Adrenal gland (tissue), 12 donors: Measurements from ENCODE around the gene NMU. TPM values are rescaled to one million over a fixed set of nuclear protein-coding genes. Genes with fewer than 3 reads are reported as not detected.

Experiments used
- DNase-seq, 7 donors: peaks; one replicate each; pipeline ENCODE4 v3.0.0-alpha.2; 2019 to 2020
- H3K27ac ChIP-seq, 5 donors: fragments of 200-600 bp; sonication (generic) in 4 of 5; 1 replicate in 3 of 5; 2 replicates in 2 of 5; pipeline versions ENCODE4 v1.5.1 to v1.8.0; 2016 to 2020; ENCODE audit warnings: mild to moderate bottlenecking in 1 of 5
- H3K27me3 ChIP-seq: fragments of 200-600 bp; 2 replicates; pipeline ENCODE4 v1.8.0; 2021
- H3K36me3 ChIP-seq, 2 donors: fragments of 200-600 bp; replicated peaks in 1 of 2; 1 replicate in 1 of 2; 2 replicates in 1 of 2; pipeline versions ENCODE4 v1.5.1 to v1.8.0; 2018 to 2022
- H3K4me1 ChIP-seq, 2 donors: fragments of 200-600 bp; replicated peaks in 1 of 2; 1 replicate in 1 of 2; 2 replicates in 1 of 2; pipeline versions ENCODE4 v1.5.1 to v1.8.0; 2018 to 2021
- H3K4me3 ChIP-seq, 4 donors: fragments of 200-600 bp; sonication (generic) in 3 of 4; one replicate each; pipeline ENCODE4 v1.5.1; 2016 to 2018
- H3K9me3 ChIP-seq, 3 donors: fragments of 200-600 bp; sonication (generic) in 1 of 3; replicated peaks in 1 of 3; 1 replicate in 2 of 3; 2 replicates in 1 of 3; pipeline versions ENCODE4 v1.5.1 to v1.8.0; 2016 to 2021
- POLR2A ChIP-seq, 2 donors: fragments of 450-650 bp; IDR thresholded peaks; one replicate each; pipeline ENCODE4 v1.6.1; 2017; ENCODE audit warnings: antibody characterized with exemption in 2 of 2, mild to moderate bottlenecking in 2 of 2, moderate library complexity in 1 of 2
- WGBS, 4 donors: extraction: QIAGEN DNeasy Blood & Tissue Kit in 2 of 4; methylation state at CpG; one replicate each; pipeline versions ENCODE4 v1.1.5 to v1.1.7; 2013 to 2017; 5-methylcytosine and 5-hydroxymethylcytosine counted together
- intact Hi-C, 2 donors: fragments of 100-400 bp; cut with DNase I; formaldehyde crosslinking; loops; one replicate each; pipeline versions ENCODE4 v1.14.1 to v1.15.0; 2022 to 2023
- polyA plus RNA-seq, 3 donors: library from polyadenylated mRNA; stranded (reverse); fragments of 200-250 nt in 2 of 3; fragments of 350-450 nt in 1 of 3; fragmentation: Illumina TruSeq in 1 of 3; extraction: RNeasy Lipid Tissue Mini Kit (QIAGEN cat#74804) in 1 of 3; gene quantifications; one replicate each; pipeline ENCODE4 v1.2.3, GENCODE V29; 2013 to 2014
- total RNA-seq, 9 donors: library from RNA; depleted of rRNA in 4 of 9; stranded (reverse); fragments of >200 nt in 4 of 9; fragments of 120-200 nt in 1 of 9; fragmentation: NEBNext Ultra II Directional in 1 of 9; extraction: Animal tissue kit (Norgen Biotek cat#: 25700) in 1 of 9; gene quantifications; one replicate each; pipeline versions ENCODE4 v1.1.0 to v1.2.4, GENCODE V29; 2013 to 2023
- TF ChIP-seq, protein P1 (sequence below), 6 experiments: fragments of 450-650 bp in 4 of 6; fragments of 200-600 bp in 2 of 6; sonication (generic) in 1 of 6; IDR thresholded peaks; 1 replicate in 5 of 6; 2 replicates in 1 of 6; pipeline versions ENCODE4 v1.5.1 to v1.8.0; 2016 to 2021; ENCODE audit warnings: antibody characterized with exemption in 6 of 6, mild to moderate bottlenecking in 2 of 6, moderate library complexity in 1 of 6
- donor health status: healthy with polysubstance abuse.
- donor health status: Bipolar disorder and iron deficiency.
- donor health status: DM: yes; HTN: yes; CAD: no.
- donor health status: DM: no; HTN: no; CAD: no.
- donor health status: DM: no; HTN: no; CAD: no.
- donor health status: DM: yes; HTN: yes; CAD: no.

Gene NMU
- total and polyA plus RNA-seq, 12 donors: 0.24 to 0.99 (median 0.39) TPM; not detected in 7

GRCh38 chr4:55610381-55610780, 25.7 kb downstream of the NMU start:
- intact Hi-C loops: no loop called here
- no peaks in the 10 kb centered on the region for H3K9me3 ChIP-seq
- no peak for TF ChIP-seq POLR2A (IDR thresholded peaks at IDR 0.05)
- TF ChIP-seq, protein P1, sequence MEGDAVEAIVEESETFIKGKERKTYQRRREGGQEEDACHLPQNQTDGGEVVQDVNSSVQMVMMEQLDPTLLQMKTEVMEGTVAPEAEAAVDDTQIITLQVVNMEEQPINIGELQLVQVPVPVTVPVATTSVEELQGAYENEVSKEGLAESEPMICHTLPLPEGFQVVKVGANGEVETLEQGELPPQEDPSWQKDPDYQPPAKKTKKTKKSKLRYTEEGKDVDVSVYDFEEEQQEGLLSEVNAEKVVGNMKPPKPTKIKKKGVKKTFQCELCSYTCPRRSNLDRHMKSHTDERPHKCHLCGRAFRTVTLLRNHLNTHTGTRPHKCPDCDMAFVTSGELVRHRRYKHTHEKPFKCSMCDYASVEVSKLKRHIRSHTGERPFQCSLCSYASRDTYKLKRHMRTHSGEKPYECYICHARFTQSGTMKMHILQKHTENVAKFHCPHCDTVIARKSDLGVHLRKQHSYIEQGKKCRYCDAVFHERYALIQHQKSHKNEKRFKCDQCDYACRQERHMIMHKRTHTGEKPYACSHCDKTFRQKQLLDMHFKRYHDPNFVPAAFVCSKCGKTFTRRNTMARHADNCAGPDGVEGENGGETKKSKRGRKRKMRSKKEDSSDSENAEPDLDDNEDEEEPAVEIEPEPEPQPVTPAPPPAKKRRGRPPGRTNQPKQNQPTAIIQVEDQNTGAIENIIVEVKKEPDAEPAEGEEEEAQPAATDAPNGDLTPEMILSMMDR (IDR thresholded peaks at IDR 0.05): no peak
- no peaks in the 10 kb centered on the region for H3K36me3 ChIP-seq
- H3K4me3 ChIP-seq: no peak overlapping the region
- H3K4me1 ChIP-seq: no peaks in the 10 kb centered on the region
- H3K27ac ChIP-seq: no peak overlapping the region
- DNase-seq: no peak
- WGBS, 4 donors: 81 to 91% (median 85%) methylated on average over 2 of the region's 2 CpGs
- H3K27me3 ChIP-seq: no peaks in the 10 kb centered on the region

- 75 to 80% (median 77%) methylated on average over 6 of the region's 6 CpGs for WGBS, 4 donors
- intact Hi-C loops: no loop called here
- no peak overlapping the region for H3K27ac ChIP-seq
These were observed 26.7 kb downstream of the NMU start for GRCh38 chr4:55609393-55609866.

DNA sequence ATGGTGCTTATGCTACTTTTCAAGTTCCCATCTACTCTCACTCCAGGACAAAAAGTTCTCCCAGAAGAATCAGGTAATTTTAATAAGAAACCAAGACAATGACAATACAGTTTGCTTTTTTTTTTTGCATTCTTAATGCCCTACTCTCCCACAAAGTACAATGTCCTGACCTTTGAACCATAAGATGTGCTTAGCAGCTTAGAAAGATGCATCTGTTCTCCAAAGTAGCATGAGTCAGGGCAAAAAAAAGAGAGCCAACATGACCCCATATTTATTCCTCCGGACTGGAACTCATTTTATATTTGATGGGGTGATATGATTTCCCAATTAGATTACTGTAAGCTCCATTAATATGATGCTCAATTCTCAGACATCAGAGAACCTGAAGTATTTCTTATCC, 27.5 kb downstream of the NMU start:
- no peaks in the 10 kb centered on the region for H3K4me1 ChIP-seq
- intact Hi-C loops: no loop called here
- WGBS, 4 donors: 56 to 86% (median 77%) methylated on average over 1 of the region's 1 CpG

More at GRCh38 chr4:55609393-55609866, 26.7 kb downstream of the NMU start:
- H3K36me3 ChIP-seq: no peaks in the 10 kb centered on the region
- no peaks in the 10 kb centered on the region for H3K27me3 ChIP-seq
- H3K9me3 ChIP-seq: no peaks in the 10 kb centered on the region
- TF ChIP-seq, protein P1 (IDR thresholded peaks at IDR 0.05): no peak
- no peak for TF ChIP-seq POLR2A (IDR thresholded peaks at IDR 0.05)
- DNase-seq: no peak
- no peaks in the 10 kb centered on the region for H3K4me1 ChIP-seq
- no peak overlapping the region for H3K4me3 ChIP-seq

GRCh38 chr4:55604996-55605395, 31.1 kb downstream of the NMU start:
- Histone ChIP-seq H3K4me3 (no peak overlapping the region), H3K9me3 (no peaks in the 10 kb centered on the region), H3K4me1 (no peaks in the 10 kb centered on the region), H3K27ac (no peak overlapping the region), H3K36me3 (no peaks in the 10 kb centered on the region), H3K27me3 (no peaks in the 10 kb centered on the region)
- DNase-seq: no peak
- WGBS, 4 donors: 67 to 79% (median 71%) methylated on average over 7 of the region's 7 CpGs
- intact Hi-C loops: no loop called here
- TF ChIP-seq, protein P1 (IDR thresholded peaks at IDR 0.05): no peak
- TF ChIP-seq POLR2A (IDR thresholded peaks at IDR 0.05): no peak

More for the DNA sequence above, 27.5 kb downstream of the NMU start:
- Histone ChIP-seq H3K27ac (no peak overlapping the region), H3K27me3 (no peaks in the 10 kb centered on the region), H3K4me3 (no peak overlapping the region), H3K36me3 (no peaks in the 10 kb centered on the region), H3K9me3 (no peaks in the 10 kb centered on the region)
- no peak for DNase-seq
- TF ChIP-seq POLR2A (IDR thresholded peaks at IDR 0.05): no peak
- TF ChIP-seq, protein P1 (IDR thresholded peaks at IDR 0.05): no peak
